ENCODE results near the gene SMG1. TPM values are rescaled to one million over a fixed set of nuclear protein-coding genes. Genes with fewer than 3 reads are reported as not detected.
"Not testable (repeated sequence)": the region's sequence is repeated elsewhere in the genome, so short reads cannot be mapped to it uniquely, and the experiment has no call there.

The SMG1 gene
- total RNA-seq, 1 donor from 2014 or later: 79.5 TPM

DNA sequence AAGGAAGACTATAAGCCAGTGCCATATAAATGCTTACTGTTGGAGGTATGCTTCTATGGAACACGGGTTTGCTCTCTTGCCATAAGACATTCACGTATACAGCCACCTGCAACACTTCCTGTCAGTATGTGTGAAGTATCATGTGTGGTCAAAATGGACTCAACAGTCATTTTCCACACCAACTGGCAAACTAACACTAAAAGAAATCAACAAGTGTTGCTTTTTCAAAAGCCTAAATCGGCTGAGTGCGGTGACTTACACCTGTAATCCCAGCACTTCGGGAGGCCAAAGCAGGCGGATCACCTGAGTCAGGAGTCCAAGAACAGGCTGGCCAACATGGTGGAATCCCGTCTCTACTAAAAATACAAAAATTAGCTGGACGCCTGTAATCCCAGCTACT lies 3.1 kb downstream of the SMG1 start:
- intact Hi-C loops (cut with DNase I); H3K27me3 ChIP-seq; H3K27ac ChIP-seq; H3K36me3 ChIP-seq; H3K4me3 ChIP-seq; DNase-seq; ATAC-seq; H3K9me3 ChIP-seq: not testable (repeated sequence)
- peaks cover 14% of the 10 kb centered on the region for H3K4me1 ChIP-seq

DNA sequence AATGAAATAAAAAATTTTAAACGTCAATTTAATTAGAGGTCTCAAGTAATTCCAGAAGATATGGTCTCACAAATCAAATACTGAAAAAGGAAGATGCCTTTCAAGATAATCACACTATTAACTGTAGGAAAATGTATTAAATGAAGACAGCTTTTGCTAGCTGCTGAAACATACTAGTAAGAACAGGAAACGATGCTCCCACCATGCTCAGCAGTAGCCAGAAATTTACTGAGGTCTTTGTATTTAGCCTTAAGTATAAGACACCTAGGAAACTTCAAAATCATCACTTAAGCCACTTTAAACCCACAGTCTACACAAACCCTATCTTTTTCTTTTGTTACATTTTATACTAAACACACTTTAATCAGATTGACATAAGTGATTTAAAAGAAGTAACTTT lies 16.6 kb downstream of the SMG1 start:
- H3K9me3 ChIP-seq; DNase-seq; H3K27ac ChIP-seq; H3K4me3 ChIP-seq; H3K4me1 ChIP-seq; H3K36me3 ChIP-seq; ATAC-seq; H3K27me3 ChIP-seq; intact Hi-C loops (cut with DNase I): not testable (repeated sequence)

DNA sequence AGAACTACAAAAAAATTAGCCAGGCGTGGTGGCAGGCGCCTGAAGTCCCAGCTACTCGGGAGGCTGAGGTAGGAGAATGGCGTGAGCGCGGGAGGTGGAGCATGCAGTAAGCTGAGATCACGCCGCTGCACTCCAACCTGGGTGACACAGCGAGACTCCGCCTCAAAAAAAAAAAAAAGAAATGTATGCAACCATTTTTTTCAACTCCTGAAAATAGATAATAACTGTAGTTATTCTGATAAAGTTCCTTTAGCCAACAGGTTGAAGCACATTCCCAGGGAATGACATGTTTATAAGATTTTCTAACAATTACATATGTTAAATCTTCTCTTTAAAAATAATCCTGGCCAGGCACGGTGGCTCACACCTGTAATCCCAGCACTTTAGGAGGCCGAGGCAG lies 17.5 kb downstream of the SMG1 start:
- H3K36me3 ChIP-seq; H3K4me1 ChIP-seq; intact Hi-C loops (cut with DNase I); H3K27ac ChIP-seq; H3K9me3 ChIP-seq; ATAC-seq; H3K4me3 ChIP-seq; H3K27me3 ChIP-seq; DNase-seq: not testable (repeated sequence)

DNA sequence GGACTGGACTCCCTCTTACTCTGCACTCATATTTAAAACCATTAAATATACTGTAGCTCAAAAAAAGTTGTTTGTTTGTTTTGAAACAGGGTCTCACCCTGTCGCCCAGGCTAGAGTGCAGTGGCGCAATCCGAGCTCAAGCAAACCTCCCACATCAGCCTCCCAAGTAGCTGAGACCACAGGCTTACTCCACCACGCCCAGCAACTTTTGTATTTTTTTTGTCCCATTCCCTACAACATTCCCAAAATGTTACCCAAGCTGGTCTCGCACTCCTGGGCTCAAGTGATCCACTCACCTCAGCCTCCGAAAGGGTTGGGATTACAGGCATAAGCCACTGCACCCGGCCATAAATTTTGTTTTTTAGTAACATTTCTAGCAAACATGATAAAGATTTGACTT lies 23.4 kb downstream of the SMG1 start:
- H3K27me3 ChIP-seq; intact Hi-C loops (cut with DNase I); H3K4me3 ChIP-seq; DNase-seq; H3K36me3 ChIP-seq; H3K27ac ChIP-seq; H3K9me3 ChIP-seq; ATAC-seq: not testable (repeated sequence)
- H3K4me1 ChIP-seq: peaks cover 19% of the 10 kb centered on the region

DNA sequence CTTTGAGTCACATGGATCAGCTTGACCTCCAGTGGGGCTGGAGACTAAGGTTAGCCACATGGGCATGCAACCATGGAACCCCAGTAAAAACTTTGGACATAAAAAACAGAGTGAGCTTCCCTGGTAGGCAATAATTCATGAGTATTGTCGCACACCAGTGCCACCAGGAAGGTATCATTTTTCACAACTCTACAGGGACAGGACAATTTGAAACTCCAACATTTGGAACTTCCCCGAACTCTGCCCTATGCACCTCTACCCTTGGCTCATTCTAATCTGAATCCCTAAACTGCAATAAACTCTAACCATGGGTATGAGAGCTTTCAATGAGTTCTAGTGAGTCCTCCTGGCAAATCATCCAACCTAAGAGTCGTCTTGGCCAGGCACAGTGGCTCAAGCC lies 24.2 kb downstream of the SMG1 start:
- H3K27ac ChIP-seq; H3K4me3 ChIP-seq; ATAC-seq; intact Hi-C loops (cut with DNase I); H3K36me3 ChIP-seq; DNase-seq; H3K9me3 ChIP-seq; H3K27me3 ChIP-seq: not testable (repeated sequence)
- peaks cover 23% of the 10 kb centered on the region for H3K4me1 ChIP-seq

DNA sequence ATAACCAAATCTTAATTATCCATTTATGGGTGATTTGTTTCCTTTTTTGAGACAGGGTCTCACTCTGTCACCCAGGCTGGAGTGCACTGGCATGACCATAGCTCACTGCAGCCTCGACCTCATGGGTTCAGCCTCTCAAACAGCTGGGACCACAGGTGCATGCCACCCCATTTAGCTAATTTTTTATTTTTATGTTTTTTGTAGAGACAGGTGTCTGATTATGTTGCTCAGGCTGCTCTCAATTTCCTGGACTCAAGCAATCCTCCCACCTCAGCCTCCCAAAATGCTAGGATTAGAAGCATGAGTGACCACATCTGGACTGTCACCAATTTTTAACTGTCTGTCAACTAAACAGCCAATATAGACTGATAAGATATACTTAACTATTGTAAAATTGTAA lies 25.0 kb downstream of the SMG1 start:
- H3K9me3 ChIP-seq; H3K27me3 ChIP-seq; H3K4me3 ChIP-seq; ATAC-seq; DNase-seq; H3K36me3 ChIP-seq; H3K27ac ChIP-seq; intact Hi-C loops (cut with DNase I): not testable (repeated sequence)
- H3K4me1 ChIP-seq: peaks cover 23% of the 10 kb centered on the region

DNA sequence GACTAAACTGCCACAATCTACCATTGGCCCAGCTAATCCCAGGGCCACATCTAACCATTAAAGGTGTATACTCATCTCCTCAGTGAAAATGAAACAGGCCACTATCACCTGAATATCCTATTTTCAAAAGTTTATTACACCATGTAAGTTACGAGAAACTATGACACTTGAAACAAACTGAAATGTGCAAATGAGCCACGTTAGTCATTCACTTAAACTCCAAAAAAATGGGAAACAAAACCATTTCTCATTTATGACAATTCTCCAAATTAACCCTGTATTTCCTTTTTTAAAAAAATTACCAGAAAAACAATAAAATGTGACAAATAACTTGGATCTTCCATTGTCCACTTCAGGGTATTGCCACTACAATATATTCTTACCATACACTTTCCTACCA lies 41.8 kb downstream of the SMG1 start:
- H3K27me3 ChIP-seq; ATAC-seq; H3K4me1 ChIP-seq; H3K9me3 ChIP-seq; intact Hi-C loops (cut with DNase I); DNase-seq; H3K27ac ChIP-seq; H3K4me3 ChIP-seq: not testable (repeated sequence)
- peaks cover 44% of the 10 kb centered on the region for H3K36me3 ChIP-seq

DNA sequence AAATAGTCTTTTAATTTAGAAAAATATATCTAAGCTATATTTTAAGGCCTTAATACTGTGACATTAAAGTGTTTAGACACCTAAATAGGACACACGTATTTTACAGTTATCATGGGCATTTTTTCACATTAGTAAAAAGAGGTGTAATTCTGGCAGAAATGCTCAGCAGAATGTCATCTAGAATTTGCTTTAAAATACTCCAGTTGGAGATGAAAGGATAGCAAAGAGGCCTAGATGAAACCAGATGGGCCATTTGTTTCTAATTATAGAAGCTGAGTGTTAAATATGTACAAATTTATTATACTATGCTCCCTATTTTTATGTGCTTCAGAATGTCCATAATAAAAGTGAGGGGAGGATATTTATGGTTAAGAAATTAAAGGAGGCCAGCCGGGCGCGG lies 48.5 kb downstream of the SMG1 start:
- ATAC-seq; H3K27me3 ChIP-seq; H3K4me3 ChIP-seq; intact Hi-C loops (cut with DNase I); H3K4me1 ChIP-seq; H3K27ac ChIP-seq; DNase-seq; H3K9me3 ChIP-seq: not testable (repeated sequence)
- H3K36me3 ChIP-seq: peaks cover 65% of the 10 kb centered on the region

DNA sequence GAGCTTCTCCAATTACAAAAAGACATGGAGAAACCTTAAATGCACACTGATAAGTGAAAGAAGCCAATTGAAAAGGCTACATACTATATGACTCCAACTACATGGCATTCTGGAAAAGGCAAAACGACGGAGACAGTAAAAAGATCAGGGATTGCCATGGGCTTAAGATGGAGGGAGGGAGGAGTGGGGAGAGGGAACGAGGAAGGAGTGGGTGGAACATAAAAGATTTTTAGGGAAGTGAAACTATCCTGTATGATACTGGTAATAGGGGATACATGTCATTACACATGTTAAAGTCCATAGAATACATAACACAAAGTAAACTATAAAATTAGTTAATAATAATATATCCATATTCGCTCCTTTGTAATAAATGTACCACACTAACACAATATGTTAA lies 48.9 kb downstream of the SMG1 start:
- H3K27me3 ChIP-seq; intact Hi-C loops (cut with DNase I); DNase-seq; H3K27ac ChIP-seq; H3K4me3 ChIP-seq; ATAC-seq; H3K9me3 ChIP-seq; H3K4me1 ChIP-seq: not testable (repeated sequence)
- H3K36me3 ChIP-seq: peaks cover 62% of the 10 kb centered on the region

DNA sequence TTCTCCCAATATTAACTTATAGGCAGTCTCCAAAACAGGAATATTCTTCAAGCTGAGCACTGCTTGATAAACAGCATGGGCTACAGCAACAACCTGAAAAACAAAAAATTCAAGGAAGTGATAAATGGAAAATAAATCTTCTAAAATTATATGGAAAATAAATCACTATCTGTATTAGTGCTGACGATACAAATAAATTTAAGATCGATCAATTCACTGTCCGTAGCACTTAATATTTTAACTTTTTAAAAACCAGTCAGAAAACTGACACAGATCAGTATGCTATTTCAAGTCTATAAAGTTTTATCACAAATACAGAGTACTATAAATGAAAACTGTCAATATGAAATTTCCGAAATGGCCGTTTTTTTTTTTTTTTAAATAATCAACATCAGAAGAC lies 49.9 kb downstream of the SMG1 start:
- H3K4me3 ChIP-seq; H3K27ac ChIP-seq; DNase-seq; H3K4me1 ChIP-seq; H3K9me3 ChIP-seq; H3K27me3 ChIP-seq; ATAC-seq; intact Hi-C loops (cut with DNase I): not testable (repeated sequence)
- H3K36me3 ChIP-seq: peaks cover 62% of the 10 kb centered on the region

DNA sequence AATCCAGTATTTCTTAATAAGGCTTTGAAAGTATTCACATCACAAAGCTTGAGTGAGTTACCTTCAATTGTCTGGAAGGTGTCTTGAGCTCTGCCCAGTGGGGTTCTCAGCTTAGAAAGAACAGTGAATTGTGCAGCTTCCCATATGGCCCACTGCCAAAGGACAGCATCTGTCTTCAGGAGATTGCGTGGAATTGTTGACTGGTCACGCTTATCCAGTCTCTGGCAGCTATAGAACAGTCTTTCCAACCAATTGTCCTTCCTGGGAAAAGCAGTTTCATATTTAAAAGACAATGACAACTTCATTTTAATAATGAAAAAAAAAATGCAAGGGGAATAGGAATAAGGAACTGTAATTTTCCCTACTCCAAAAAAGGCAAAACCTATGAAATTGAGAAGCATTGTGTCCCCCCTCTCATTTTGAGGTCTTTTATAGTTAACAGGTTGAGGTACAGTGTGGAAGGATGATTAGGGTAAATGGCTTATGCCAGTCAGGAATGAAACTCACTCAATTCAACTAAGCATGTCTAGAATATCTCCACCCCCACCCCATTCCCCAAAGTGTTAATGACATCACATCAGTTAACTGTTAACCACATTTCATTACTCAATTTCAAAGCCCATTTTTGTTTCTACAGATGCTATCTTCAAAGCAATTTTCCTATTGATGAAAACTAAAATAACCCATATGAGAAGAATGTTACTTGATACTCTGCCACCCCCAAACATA lies 57.0 kb downstream of the SMG1 start:
- H3K4me1 ChIP-seq; H3K9me3 ChIP-seq; H3K27ac ChIP-seq; intact Hi-C loops (cut with DNase I); H3K27me3 ChIP-seq; DNase-seq; ATAC-seq; H3K4me3 ChIP-seq: not testable (repeated sequence)
- H3K36me3 ChIP-seq: peaks cover 63% of the 10 kb centered on the region

DNA sequence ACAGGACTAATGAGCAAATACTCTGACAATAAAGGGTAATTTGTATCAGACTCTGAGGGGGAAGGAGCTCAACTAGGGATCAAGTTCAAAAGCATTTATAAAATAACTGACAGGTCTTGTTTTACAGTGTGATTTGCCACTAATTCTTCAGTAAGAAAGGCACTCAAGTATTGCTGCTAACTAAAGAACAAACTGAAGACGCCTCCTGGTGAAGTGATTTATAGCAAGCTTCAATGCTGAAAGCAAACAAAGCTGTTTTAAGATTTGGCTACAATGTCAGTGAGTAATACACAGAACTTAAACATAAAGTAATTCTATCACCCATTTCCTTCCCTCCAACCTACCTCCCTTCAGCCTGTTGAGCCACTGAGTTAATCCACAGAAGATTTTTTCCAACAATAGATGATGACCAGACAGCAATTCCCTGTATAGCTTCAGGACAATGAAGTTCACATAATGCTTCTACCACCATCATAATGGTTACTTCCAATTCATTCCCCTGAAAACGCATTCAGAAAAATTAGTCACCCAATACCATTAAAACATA lies 59.9 kb downstream of the SMG1 start:
- H3K9me3 ChIP-seq; intact Hi-C loops (cut with DNase I); H3K4me1 ChIP-seq; H3K4me3 ChIP-seq; H3K27ac ChIP-seq; H3K27me3 ChIP-seq; DNase-seq; ATAC-seq: not testable (repeated sequence)
- peaks cover 65% of the 10 kb centered on the region for H3K36me3 ChIP-seq

DNA sequence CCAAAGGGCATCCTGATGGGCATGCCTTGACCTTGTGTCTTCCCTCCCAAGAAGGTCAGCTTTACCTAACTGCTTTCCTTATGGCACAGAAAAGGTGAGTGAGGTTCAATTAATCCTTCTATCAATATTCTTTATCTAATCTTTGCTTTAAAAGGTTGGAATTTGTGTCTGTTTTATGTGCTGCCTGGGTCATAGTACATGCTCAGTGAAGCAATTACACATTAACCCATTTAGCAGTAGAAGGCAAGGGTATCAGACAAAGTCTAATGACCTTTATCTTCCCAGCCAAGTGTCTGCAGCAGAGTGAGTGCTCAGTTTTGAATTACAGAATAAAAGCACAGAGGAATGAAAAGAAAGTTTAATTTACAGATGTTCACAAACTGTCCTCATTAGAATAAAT lies 63.3 kb downstream of the SMG1 start:
- DNase-seq; H3K27ac ChIP-seq; intact Hi-C loops (cut with DNase I); H3K9me3 ChIP-seq; ATAC-seq; H3K27me3 ChIP-seq; H3K4me3 ChIP-seq; H3K4me1 ChIP-seq: not testable (repeated sequence)
- H3K36me3 ChIP-seq: peaks cover 50% of the 10 kb centered on the region
